ENCODE results near the gene MYH6. TPM values are rescaled to one million over a fixed set of nuclear protein-coding genes. Genes with fewer than 3 reads are reported as not detected.
A peak's percentile ranks its signal among the peaks of the same experiment; 100 is the strongest.

Gene MYH6
- total RNA-seq, 1 donor from 2014 or later, result 4,258 TPM

DNA sequence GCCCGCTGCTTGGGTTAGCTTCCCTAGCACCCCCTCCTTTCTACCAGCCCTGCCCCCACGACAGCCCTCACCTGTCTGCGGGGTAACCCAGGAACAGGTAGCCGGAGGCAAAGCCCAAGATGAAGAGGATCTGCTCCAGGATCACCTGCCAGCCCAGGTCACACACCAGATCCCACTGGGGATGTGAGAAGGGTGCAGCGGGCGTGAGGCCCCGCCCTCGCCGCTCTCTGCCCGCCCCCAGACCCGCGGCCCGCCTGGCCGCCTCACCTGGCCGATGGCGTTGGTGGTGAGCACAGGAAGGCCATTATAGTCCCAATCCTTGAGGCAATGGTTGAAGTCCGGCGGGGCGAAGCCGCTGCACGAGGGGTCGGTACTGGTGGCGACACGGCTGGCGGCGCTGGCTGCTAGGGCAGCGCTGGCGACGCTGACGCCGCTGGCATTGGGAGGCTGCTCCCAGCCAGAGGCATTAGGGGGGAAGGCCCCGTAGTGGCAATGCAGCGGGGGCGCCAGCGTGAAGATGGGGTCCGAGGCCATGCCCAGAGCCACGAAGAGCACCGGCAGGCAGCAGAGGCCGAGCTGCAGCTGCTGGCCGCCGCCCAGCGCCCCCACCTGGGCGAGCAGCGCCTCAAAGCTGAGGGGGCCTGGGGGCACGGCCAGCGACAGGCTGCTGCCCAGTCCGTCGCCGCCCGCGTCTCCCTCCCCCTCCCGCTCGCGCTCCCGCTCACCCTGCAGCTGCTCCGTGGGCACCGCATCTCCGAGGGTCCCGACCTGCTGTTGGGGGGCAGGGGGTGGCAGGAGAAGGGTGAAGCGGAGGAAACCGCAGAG lies 56.2 kb downstream of the MYH6 start:
- ATAC-seq (peak; percentile 39), DNase-seq (no peak)
- intact Hi-C loops (cut with micrococcal nuclease), result no loop called here

DNA sequence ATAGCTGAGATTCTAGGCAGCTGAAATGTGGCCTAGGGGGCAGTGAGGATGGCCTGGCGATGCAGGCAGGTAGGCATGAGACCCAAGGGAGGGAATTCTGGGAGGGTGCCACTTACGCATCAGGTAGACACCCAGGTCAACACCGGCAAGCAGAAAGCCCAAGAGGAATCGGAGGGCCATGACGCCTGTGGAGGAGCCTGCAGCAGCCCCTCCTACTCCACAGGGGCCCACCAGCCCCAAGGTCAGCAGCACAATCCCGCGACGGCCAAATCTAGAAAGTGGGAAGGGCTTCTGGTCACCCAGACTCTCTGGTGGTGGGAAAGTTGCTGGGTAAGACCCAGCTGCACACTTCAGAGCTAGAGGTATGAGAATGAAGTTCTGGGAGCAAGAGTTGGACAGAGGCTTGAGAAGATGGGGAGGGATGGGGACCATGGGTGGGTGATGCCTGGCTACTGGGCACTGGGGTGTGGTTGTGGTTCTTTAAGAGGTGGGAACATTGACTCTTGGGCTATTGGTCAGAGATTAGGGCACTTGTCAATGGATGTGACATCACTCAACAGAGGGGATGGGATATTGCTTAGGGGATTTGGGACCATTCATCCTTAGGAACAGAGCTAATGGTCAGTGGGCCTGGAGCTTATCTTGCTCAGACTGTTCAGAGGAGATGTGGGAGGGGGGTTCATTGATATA lies 58.8 kb downstream of the MYH6 start:
- no peak for DNase-seq
- intact Hi-C loops (cut with micrococcal nuclease), result no loop called here
- no peak for ATAC-seq

DNA sequence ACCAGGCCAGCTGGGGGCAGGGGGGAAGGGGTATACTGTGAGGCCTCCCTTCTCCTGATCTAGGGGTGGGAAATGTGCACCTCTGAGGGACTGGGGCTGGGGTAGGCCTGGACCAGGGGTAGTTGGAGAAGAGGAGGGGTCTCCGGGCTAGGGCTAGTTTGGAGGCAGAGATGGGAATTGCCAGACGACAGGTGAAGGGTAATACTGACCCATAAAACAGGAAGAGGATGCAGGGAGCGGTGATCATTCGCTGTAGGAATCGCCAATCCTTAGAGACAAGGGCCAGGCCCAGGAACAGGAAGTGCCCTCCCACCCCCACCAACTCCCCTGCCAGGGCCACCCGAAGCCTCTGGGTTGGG lies 59.8 kb downstream of the MYH6 start:
- no peak for DNase-seq
- intact Hi-C loops (cut with micrococcal nuclease), result no loop called here
- no peak for ATAC-seq

GRCh38 chr14:23347406-23348296 lies 60.4 kb downstream of the MYH6 start:
- DNase-seq, result no peak
- intact Hi-C loops (cut with micrococcal nuclease), result no loop called here
- ATAC-seq, result no peak

DNA sequence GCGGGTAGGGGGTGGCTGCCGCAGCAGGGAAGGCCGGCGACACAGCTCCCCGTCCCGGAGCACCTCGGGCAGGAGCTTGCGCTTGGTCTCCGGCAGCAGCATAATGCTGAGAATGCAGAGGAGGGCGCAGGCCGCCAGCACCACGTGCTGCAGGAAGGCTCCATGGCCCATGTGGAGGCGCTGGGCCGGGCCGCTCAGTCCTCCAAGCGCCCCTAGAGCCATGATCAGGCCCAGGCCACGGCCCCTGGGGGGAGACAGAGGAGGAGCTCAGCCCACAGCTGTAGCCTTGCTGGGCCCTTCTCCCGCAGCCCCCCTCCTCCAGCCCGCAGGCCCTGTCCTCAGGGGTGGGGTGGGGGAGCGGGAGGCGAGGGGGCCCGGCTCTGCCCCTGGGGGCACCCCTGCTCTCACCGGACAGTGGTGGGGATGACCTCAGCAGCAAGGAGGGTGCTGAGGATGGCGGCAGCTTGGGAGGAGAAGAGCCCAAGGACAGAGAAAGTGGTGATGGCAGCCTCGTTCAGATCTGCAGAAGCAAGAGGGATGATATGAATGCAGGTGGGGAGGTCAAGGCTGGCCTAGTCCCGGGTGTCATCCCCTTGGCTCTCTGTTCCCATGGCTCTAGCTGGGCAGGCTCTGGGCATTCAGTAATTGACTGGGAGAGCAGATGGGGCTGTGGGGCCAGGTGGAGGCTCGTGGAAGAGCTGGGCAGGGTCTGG lies 61.2 kb downstream of the MYH6 start:
- intact Hi-C loops (cut with micrococcal nuclease), result no loop called here
- peak; percentile 47 for ATAC-seq
- no peak for DNase-seq

DNA sequence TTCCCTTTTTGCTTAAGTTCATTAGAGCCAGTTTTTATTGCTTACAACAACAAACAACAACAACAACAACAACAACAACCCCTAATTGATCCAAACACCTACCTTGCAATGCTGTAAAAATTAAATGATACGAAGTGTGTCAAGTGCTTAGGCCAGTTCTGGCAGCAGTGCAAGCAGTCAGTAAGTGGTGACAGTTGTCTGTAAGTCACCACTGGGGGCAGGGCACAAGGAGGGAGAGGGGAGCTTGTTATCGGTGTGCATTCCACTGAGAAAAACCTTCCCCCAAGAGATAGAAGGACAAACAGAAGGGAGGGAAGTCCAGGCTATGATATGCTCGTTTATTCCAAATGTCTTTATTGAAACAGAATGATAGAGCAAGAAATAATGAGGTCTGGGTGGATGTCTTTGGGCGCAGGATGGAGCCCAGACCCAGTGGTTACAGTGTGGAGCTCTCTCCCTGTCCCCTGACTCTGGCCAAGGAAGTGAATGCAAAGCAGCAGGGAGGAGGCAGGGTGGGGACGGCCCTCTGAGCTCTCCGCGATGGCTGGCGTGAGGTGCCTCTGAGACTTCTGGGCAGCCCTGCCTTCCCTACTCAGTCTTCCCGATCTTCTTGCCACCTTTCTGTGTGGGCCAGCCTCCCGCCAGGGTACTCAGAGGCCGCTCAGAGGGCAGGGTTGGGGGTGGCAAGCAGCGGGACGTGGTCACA lies 61.9 kb downstream of the MYH6 start:
- DNase-seq (no peak), ATAC-seq (peak; percentile 72)
- intact Hi-C loops (cut with micrococcal nuclease), result no loop called here

DNA sequence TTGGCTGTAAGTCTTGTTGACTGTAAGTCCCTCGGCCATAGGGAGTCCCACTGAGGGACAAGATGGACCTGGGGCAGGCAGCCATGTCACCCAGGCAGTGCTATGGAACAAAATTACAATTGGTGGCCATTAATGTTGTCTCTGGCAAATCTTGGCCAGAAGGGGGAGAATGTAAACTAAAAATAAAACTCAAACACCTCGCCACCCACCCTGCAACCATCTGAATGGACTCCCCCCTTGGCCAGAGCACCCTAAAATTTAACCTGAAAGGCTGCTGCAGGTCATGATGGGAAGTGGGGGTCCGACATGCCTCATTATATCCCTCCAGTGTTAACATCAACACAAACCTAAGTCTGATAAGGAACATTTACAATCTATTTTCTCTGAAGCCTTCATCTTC lies 63.6 kb downstream of the MYH6 start:
- ATAC-seq (no peak), DNase-seq (no peak)
- intact Hi-C loops (cut with micrococcal nuclease), result no loop called here

DNA sequence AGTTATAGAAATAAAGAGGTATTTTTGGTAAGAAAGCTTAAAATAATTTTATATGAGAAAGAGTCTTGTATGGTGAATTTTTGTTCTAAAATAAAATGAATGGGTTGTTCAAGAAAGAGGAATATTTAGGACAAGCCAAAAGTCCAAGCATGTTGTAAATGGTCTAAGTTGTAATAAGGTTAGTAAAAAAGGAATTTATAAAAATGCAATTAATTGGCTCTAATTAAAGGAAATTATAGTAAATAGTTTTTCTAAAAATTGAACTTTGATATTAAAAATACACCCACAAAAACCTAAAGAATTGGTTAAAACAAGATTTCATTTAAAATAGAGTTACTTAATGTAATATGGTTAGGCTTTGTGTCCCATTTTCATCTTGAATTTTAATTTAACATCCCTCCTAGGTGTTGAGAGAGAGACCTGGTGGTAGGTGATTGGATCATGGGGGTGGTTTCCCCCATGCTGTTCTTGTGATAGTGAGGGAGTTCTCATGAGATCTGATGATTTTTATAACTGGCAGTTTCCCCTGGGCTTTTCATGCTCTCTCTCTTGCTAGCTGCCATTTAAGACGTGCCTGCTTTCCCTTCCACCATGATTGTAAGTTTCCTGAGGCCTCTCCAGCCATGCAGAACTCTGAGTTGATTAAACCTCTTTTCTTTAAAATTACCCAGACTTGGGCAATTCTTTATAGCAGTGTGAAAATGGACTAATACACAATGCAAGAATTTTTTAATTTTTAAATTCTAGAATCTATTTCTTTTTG lies 68.4 kb downstream of the MYH6 start:
- intact Hi-C loops (cut with micrococcal nuclease), result no loop called here
- no peak for ATAC-seq
- no peak for DNase-seq

- intact Hi-C loops (cut with micrococcal nuclease), result no loop called here
- no peak for ATAC-seq
These were observed 72.5 kb downstream of the MYH6 start for GRCh38 chr14:23335623-23336022.

More at GRCh38 chr14:23335623-23336022, 72.5 kb downstream of the MYH6 start:
- no peak for DNase-seq

Small RNA genes lying within 50 kb of the gene (microRNA-seq; reads per million reads assigned to microRNA genes)
- gene MIR208A (ENCODE audit: borderline number of aligned reads), result 1,866 reads per million, percentile 83 among the genes with 10 or more reads in this experiment
- 24,903 reads per million, percentile 97 among the genes with 10 or more reads in this experiment for gene MIR208B (ENCODE audit: borderline number of aligned reads)

Other genes starting within 250 kb of the MYH6 start
- gene SLC7A8, start 224.6 kb downstream of the MYH6 start, total RNA-seq, result 6.4 TPM
- gene RNF212B, start 170.3 kb downstream of the MYH6 start, total RNA-seq, result not detected
- gene HOMEZ, start 122.1 kb downstream of the MYH6 start, total RNA-seq, result 7.9 TPM
- 11.6 TPM for gene PPP1R3E, start 105.4 kb downstream of the MYH6 start, total RNA-seq
- gene BCL2L2, start 101.4 kb downstream of the MYH6 start, total RNA-seq, result 38.3 TPM
- 76.8 TPM for gene PABPN1, start 86.8 kb downstream of the MYH6 start, total RNA-seq
- 10.7 TPM for gene SLC22A17, start 55.4 kb downstream of the MYH6 start, total RNA-seq
- 3.3 TPM for gene EFS, start 43.1 kb downstream of the MYH6 start, total RNA-seq
- gene IL25, start 35.5 kb downstream of the MYH6 start, total RNA-seq, result not detected
- not detected for gene CMTM5, start 31.2 kb downstream of the MYH6 start, total RNA-seq
- 12,717 TPM for gene MYH7, start 27.4 kb upstream of the MYH6 start, total RNA-seq
- gene NGDN, start 61.4 kb upstream of the MYH6 start, total RNA-seq, result 18.6 TPM
- gene ZFHX2, start 143.5 kb upstream of the MYH6 start, total RNA-seq, result 1.0 TPM
- 20.2 TPM for gene THTPA, start 148.0 kb upstream of the MYH6 start, total RNA-seq
- 15.5 TPM for gene AP1G2, start 159.5 kb upstream of the MYH6 start, total RNA-seq
- 0.22 TPM for gene JPH4, start 170.5 kb upstream of the MYH6 start, total RNA-seq
- not detected for gene DHRS2, start 228.1 kb upstream of the MYH6 start, total RNA-seq

Data from left ventricle myocardium superior (tissue), 1 donor.